Ammon's horn (tissue), 1 donor: Measurements from ENCODE around the gene NPLOC4.
"Not testable (repeated sequence)": the region's sequence is repeated elsewhere in the genome, so short reads cannot be mapped to it uniquely, and the experiment has no call there.

Experiments
- DNase-seq: peaks from one replicate; pipeline ENCODE4 v3.0.0-alpha.2; 2016; ENCODE audit warnings: low spot score

The NPLOC4 gene

DNA sequence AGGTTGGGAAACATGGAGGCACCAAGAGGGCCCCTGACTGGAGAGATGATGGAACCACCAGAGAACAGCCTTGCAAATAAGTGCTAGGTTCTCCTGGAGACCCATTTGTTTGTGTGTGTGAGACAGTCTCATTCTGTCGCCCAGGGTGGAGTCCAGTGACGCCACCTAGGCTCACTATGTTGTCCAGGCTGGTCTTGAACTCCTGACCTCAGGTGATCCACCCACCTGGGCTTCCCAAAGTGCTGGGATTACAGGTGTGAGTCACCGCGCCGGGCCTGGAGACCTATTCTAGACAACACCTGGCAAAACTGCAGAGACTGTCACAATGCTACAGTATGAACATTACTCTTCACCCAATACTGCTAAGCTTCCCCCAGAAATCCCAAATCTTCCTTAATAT is 1.5 kb downstream of the NPLOC4 start:
- DNase-seq, result no peak

- DNase-seq, result no peak
Observed at GRCh38 chr17:81631482-81631881, 5.4 kb downstream of the NPLOC4 start.

GRCh38 chr17:81630274-81630673 is 6.6 kb downstream of the NPLOC4 start:
- no peak for DNase-seq

- peak; percentile 13 for DNase-seq
Observed at GRCh38 chr17:81621494-81622130, 15.3 kb downstream of the NPLOC4 start.

GRCh38 chr17:81618307-81618706 is 18.6 kb downstream of the NPLOC4 start:
- not testable (repeated sequence) for DNase-seq

GRCh38 chr17:81616877-81617276 is 20.0 kb downstream of the NPLOC4 start:
- no peak for DNase-seq

DNA sequence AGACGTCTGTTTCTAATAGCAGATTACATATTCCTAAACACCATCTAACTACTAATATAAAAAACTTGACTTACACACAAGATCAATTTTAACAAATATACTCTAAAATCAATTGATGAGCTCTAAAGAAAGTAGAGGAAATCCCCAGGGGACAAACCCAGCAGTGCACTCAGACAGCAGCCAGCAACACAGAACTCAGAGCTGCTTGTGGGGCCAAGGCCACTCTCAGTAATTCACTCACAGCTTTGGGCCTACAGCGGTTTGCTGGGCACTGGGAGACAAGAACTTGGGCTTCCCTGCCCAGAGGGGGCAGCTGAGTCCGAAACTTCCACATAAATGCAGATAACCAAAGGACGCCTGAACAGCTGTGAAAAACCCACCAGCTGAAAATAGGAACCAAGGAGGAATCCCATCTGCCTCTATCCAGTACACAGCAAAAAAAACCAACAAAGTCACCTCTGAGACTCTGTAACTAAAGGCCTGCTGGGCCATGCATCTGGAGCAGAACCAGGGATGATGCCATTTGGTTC is 21.4 kb downstream of the NPLOC4 start:
- DNase-seq, result no peak

GRCh38 chr17:81612172-81612970 is 24.5 kb downstream of the NPLOC4 start:
- DNase-seq, result no peak

DNA sequence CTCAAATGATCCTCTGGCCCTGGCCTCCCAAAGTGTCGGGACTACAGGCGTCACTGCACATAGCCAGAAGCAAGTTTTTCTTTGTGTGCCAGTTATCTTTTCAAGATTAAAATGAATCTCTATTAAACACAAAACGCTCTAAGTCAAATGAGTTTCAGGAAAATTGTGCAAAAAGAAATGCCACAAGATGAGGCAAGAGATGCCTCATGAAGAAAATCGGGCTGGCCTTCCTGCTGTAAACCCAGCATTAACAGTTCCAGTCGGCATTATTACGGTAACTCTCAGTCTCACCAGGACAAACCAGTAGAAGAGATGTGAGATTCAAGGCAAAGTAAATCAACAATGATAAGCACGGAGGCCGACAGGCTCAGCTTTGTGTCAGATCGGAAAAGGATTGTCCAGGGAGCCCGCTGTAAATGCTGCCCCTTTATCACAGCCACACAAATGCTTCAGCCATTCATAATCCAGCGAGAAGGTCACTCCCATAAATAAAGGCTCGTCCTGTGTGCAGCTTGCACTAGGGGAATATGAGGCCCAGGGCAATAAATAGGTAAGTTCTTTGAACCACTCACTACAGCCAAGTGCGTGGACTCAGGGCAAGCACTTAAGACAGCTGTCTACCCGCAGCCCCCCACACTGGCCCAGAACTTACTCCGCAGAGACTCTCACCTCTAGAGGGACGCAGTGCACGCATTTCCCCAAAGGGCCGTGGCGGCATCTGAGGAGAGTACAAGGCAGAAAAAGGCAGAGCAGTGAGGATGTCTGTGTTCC is 27.2 kb downstream of the NPLOC4 start:
- peak; percentile 37 for DNase-seq

- no peak for DNase-seq
Observed at GRCh38 chr17:81608605-81609004, 28.3 kb downstream of the NPLOC4 start.

- DNase-seq, result no peak
Observed at GRCh38 chr17:81608082-81608481, 28.8 kb downstream of the NPLOC4 start.

GRCh38 chr17:81607431-81607830 is 29.5 kb downstream of the NPLOC4 start:
- no peak for DNase-seq

DNA sequence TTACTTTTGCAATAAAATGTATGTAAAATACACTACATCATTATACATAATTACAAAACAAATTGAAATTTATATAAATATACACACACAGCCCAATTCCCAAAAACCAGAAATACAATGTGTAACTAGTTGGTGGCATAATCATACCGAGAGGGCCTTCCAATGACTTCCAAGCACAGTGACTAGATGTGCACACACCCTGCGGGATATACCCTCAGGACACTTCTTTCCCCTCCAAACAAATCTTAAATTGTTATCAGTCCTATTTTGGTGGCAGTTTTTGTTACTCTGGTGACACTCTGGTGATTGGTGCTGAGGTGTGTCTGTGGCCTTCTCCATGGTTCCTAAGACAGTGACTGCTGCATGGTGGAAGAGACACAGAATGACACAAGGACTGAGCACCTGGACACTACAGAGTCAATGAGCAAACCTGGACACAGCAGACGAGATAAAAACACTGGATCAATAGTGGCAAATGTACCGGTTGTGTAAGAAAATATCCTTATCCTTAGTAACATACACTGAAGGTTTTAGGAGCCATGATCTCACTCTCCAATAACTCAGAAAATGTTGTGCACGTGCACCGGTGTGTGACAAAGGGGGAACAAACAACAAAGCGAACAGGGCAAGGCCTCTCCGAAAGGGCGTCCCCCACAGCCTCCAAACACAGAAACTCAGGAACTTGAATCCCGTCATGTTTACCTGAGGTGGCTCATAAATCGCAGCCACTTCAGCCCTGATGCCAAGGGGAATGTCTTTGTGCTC is 32.9 kb downstream of the NPLOC4 start:
- no peak for DNase-seq

DNA sequence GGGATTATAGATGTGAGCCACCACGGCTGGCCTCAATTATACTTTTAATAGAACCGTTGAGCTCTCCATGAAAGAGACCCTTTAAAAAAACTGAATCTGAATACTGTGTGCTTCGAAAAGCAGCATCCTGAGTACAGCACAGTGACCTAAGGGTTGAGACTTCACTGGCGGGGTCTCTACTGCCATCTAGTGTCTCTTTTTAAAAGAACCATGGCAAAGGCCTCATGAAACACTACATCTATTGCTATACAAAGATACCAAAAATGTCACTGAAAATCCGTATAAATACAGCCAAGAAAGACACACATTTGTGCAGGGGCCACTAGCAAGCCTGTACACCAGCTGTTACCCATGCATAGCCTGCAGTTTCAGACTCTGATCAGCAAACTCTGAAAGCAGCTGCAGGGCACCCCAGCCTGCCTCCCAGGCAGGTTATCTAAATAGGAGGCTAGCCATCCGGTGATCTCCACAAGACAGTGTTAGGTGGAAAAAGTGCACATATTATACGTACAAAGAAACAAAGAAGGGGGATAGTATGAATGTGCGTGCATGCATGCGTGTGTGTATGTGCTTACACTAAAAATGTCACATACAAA is 35.3 kb downstream of the NPLOC4 start:
- peak; percentile 71 for DNase-seq

DNA sequence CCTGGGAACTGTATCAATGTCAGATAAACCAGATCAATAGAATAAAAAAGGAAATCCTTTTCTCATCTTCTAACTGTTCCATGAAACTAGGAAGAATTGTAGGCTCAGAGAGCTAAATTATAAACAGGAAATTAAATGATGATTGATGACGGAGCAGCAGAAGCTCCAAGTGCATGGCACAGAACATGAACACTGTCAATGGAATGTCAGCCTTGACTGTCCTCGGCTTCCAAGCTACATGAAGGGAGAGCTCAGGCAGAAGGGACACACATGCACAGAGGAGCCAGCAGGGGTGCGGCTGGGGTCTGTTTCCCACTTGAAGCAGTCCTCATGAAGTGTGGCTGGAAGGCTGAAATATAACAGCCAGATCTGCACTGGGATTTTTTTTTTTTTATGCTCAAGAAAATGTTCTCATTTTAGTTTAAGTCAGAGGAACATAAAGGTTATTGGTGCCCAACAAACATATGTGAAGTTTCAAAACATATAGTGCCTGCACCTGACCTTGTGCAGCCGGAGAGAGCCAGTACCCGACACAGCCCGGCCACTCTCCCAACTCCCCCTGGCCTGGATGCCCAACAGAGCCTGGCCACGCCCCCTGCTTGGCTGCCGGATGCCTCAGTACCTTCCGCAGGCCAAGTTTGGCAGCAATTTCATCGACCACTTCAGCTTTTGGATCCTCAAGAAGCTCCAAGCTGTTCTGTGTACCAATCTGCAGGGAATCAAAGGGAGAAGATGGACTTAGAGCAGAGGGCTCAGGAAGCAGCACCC is 37.0 kb downstream of the NPLOC4 start:
- DNase-seq, result no peak

DNA sequence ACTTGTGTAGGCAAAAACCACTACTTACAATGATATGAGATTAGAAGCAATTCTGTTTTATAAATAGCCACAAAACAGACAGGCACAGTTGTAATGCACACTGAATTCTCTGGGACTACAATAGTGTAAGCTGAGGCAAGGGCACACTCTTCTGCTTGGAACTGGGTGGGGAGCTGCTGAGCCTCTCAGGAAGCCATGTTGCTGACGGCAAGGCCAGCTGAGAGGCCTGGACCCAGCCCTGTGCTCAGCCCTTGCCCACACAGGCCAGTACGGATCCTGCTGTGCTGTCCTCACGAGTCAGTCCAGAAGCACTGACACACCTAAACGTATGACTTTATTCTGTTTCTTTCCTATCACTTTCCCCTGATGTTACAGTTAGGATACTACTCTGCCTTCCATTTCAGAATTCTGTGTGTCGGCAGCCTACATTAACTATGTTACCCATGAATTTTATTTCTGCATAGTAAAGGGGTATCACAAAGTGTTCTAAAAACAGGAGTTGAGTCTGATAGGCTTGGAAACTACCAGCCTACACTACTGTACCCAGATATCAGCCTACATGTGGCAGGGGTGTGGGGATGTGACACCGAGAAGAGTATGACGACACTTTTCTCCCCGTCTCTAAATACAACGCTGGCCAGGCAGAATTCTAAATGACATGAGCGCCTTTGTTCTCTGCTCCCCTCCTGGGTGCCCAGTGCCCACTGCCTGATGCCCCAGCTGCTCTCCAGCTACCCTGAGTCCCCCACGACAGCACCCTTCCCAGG is 43.6 kb downstream of the NPLOC4 start:
- no peak for DNase-seq

DNA sequence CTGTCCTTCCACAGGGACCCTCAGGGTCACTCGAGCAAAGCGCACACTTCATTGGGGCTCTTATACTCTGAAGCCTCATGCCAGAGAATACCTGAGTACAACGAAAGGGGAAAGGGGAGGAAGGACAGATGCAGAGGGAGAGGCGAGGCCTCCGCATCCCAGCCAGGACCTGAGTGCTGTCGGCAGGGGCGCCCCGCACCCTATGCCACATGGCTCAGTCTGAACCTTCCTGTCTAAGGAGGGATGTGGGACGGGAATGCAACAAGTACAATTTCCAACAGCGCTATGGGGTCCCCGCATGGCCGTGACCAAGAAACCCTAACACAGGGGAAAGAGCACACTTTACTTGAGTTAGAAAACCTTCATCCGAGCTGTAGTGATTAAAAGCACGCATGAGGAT is 44.9 kb downstream of the NPLOC4 start:
- DNase-seq, result no peak

- no peak for DNase-seq
Observed at GRCh38 chr17:81590121-81590520, 46.8 kb downstream of the NPLOC4 start.

DNA sequence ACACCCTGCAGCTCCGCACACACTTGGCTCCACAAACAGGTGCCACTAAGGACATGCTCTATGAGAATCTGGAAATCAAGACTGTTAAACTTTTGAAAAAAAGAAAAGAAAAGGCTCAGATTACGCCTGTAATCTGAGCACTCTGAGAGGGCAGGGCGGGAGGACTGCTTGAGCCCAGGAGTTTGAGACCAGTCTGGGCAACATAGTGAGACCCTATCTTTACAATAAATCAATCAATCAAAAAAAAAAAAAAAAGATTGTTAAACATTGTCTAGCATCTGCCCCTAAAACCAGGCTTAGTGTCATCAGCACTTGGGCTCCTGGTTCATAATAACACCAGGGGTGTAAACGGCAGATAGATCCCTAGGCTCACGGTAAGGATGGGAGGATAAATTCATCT is 47.3 kb downstream of the NPLOC4 start:
- DNase-seq, result no peak

DNA sequence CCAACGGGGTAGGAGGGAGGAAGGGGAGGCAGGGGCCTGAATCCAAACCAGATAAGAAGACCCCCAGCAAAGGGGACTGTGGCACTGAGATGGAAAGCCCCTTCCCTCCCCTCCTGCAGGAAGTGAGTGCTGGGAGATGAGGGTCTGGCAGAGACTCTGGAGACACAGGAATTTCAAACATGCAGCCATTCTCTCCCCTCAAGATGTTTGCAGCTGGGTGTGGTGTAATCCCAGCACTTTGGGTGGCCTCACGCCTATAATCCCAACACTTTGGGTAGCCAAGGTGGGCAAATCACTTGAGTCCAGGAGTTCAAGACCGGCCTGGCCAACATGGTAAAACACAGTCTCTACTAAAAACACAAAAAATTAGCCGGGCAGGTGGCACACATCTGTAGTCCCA is 50.8 kb downstream of the NPLOC4 start:
- DNase-seq, result no peak
